ENCODE results near the gene NCAM1. TPM values are rescaled to one million over a fixed set of nuclear protein-coding genes. Genes with fewer than 3 reads are reported as not detected.
"Not testable (repeated sequence)": the region's sequence is repeated elsewhere in the genome, so short reads cannot be mapped to it uniquely, and the experiment has no call there.

The NCAM1 gene
- polyA plus RNA-seq, 5 donors = 30.1 to 47.5 (median 41.5) TPM

DNA sequence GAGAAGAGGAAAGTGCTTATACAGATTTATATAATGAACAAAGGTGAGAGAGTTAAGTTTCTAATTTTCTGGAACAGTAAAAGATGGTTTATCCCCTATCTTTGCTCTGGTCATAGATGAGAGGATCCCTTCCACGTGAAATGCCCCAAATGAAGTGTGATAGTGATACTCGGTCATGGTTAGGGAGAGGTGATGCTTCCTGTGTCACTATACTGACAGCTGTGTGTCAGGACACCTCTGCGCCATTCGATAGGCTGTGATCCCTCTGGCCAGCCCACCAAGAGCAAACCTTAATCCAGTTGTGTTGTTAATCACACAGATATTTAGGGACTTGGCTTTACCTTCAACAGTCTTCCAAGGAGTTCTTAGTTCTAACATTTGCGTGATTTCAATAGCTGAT lies 57.7 kb downstream of the NCAM1 start:
- no peak for DNase-seq

DNA sequence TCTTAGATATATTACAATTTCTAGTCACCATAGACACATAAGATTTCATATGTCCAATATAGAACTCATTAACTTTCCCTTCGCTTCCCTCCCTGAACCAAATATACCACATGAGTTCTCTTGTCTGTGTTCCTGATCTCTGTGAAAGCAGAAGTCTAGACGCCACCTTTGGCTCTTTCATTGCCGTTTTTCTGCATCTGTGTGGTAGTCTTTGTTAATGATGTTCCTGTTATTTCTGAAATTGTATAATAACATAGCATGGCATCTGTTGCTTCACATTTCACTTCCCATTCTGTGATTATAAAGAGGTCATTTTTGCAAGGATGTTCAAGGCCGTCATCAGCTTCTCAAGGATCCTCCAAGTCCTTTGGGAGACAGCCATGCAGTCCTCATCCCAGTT lies 58.5 kb downstream of the NCAM1 start:
- no peak for DNase-seq

DNA sequence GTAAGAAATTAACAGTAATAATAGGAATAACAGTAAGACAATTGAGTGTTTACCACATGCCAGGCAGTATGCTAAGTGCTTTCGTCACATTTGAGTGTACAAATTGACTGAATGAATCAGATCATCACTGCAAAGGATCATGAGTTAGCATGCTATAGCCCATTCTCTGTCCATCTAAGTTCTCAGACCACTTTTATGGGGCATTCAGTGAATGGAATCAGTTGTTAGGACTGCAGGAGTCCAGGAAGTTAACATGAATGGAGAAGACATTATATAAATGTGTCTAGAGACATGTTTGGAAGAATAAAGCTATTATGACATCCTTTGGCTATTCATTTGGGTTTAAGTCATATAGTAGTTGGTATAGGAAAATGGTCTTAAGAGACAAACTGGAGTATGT lies 59.9 kb downstream of the NCAM1 start:
- DNase-seq = no peak

DNA sequence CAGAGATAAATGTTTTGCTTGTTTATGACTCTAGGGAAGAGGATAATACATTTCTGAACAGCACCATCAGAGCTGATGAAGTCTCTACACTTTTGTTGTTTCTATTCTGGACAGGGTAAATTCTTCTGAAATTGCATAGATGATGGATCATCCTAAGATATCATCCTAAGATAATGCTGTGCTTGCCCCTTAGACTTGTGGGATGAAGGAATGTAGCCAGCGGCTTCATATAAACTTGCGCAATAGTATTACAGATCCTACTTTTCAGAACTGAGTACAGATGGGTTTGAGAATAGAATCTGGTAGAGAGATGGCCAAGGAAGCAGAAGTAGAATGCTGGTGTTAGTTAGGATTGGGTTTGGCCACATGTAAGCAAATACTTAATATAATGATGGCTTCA lies 61.0 kb downstream of the NCAM1 start:
- DNase-seq = no peak

DNA sequence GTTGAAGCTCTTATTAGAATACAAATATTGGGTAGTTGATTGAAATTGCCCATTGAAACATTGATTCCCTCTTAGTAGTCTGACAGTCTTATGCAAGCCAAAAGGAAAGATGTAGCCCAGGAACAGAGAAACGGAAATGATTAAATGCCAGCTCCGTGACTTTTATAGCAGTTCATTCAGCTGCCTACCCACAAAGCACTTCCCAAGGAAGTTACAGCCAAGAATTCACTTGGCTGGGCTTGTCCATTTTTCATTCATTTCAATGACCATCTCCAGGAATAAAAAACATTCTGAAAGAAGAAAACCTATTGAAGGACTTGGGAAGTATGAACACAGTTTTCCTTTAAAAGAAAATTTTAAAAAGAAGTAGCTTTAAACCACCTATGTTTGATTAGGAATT lies 62.0 kb downstream of the NCAM1 start:
- no peak for DNase-seq

DNA sequence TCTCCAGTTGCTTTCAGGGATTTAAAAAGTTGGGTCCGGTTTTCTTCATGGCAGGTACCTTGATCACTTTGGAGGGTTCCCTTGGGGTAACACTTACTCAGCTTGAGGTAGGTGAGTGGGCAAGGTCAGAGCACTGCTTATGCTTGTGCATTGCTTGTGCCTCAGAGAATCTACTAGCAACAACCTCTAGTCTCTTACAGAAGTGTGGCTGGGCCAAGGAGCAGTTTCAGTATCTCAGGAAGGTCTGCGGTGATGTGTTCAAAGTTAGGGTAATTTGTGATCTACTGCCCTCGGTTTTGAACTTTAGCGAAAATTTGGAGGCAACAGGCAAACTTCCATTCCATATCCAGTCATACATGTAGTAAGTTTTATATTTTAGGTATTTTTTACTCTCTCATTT lies 62.8 kb downstream of the NCAM1 start:
- DNase-seq = no peak

DNA sequence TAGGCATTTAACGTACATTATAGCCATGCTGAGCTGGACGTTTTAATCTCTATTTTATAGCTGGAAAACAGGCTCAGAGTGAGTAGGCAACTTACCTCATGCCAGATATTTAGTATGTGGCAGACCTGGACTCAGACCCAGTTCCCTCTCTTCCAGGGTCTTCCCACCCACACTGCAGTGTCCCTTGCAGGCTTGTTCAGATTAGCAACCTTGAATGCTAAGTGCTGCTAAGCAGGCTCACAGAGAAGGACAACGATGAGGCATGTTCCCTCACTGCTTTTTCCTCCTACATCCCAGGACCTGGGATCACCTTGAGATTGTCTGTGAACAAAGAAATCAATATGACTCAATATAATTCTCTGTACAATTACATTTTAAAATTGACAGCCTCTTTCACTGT lies 65.6 kb downstream of the NCAM1 start:
- no peak for DNase-seq

DNA sequence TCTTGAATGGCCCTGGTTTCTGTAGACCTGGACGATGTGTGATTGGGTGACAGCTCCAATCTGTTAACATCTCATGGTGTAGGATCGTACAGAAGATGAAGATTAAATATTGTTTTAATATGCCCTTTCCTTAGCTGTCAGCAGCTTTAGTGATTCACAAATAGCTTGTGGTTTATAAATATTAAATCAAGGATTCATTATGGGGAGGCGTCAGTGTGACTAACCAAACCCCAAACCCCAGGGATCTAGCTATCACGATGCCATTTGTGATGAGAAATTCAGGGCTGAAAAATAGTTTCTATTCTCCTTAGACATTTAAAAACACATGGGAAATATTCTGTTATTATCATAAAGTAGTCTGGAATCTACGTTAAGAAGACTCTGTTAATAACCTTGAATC lies 73.4 kb downstream of the NCAM1 start:
- DNase-seq = no peak

DNA sequence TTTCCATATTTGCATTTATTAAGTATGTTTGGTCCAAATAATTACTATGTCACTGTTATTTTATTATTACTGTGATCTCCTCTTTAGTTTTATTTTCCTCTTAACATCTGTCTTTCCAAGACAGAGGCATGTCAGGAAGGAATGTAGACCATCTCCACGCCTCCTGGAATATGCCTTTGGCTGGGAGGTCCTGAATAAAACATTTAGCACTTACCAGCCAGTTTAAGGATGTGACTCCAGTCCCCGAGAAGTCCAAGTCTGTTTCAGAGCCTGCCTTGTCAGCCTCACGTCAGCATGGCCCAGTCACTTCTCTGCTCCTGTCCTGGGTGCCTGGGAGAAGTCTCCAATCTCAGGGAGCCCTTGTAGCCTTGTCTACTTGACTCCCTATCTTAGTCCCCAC lies 74.5 kb downstream of the NCAM1 start:
- DNase-seq = no peak

DNA sequence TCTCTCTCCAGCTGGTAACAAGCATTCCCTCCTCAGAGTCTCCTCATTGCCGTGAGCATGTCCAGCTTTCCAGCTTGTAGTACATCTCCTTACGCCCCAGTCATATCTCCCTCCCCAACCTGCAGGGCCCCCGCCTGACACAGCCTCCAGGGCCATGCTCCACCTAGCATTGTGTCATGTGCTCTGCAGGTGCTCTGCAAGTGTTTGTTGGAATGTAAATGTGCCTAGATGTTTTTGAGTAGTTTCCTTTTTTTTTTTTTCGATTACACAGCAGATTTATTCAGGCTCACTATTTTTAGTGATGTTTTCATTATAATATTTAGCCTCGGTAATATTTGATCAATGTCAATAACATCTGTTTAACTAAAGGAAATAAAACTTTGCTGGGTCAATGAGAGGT lies 82.5 kb downstream of the NCAM1 start:
- DNase-seq = no peak

DNA sequence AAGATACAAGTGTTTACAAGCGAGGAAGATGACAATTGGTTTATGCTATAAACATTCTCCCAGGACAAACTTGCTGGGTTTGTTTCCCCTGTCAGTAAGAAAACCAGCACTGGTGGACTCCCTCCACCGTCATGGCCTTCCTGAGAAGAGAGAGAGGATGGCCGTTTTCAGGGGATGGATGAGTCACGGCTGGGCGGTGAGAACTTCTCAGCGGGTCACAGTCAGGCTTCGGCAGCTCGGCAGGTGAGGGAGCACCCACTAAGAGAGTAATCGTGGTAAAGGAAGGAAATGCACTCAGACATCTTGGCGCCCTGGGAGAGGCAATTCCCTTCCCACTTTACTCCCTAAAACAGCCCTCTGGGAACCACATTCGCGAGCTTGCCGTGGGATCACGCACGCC lies 83.9 kb downstream of the NCAM1 start:
- DNase-seq = no peak

DNA sequence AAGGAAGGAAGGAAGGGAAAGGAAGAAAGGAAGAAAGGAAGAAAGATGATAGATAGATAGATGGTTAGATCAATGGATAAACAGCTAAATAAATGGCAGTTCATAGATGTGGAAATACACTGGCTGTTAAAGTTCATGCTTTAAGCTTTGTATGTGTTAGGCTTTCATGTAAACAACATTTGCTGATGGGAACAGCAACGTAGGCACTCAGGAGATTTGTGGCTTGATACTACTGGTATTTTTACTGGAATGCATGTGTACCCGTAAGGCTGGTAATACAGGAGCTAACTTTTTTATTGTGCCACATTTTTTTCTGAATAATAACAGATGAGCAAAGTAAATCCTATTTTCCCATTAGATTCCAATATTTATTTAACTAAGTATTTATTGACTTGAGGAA lies 85.6 kb downstream of the NCAM1 start:
- DNase-seq = no peak

DNA sequence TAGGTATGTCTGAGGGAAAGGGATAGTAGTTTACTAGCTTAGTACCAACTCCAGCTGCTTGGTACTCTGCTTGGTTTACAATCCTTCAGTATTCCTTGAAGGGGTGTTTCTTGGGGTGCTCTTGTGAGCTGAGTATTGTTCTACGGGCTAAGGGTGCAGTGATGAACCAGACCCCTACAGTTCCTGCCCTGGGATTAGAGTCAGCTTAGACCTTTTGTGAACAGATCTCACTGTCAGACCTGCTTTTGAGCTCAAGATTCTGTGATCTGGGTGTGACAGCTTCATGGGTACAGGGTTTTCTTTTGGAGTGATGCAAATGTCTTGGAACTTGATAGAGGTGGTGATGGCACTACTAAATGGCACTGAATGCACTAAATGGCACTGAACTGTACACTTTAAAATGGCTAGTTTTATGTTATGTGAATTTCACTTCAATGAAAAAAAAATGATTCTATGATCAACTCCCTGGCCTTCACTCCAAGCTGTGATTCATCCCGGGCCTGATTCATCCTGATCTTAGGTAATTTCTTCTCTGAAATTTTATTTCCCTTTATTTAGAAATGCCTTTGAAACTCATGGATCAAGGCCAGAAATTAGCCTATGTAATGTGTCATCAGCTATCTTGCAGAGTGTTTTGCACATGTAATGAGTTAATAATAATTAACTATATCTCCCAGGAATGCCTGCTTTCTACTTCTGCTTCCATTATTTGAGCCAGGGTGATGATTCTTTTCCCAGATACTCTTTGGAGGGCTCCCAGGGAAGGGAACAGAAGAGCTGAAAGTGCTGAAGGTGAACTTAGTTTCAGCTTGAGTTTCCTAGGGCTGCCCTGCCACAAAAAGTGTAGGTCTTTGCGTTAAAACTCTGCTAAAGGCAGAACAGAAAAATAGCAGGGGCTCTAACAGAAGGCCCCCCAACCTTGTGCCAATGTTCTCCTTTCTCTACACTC lies 87.9 kb downstream of the NCAM1 start:
- DNase-seq = no peak

DNA sequence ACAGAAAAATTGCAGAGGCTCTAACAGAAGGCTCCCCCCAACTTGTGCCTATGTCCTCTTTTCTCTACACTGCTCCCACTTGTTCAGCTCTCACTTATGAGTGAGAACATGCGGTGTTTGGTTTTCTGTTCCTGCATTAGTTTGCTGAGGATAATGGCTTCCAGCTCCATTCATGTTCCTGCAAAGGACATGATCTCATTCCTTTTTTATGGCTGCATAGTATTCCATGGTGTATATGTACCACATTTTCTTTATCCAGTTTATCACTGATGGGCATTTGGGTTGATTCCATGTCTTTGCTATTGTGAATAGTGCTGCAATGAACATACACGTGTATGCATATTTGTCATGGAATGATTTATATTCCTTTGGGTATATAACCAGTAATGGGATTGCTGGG lies 91.8 kb downstream of the NCAM1 start:
- not testable (repeated sequence) for DNase-seq

DNA sequence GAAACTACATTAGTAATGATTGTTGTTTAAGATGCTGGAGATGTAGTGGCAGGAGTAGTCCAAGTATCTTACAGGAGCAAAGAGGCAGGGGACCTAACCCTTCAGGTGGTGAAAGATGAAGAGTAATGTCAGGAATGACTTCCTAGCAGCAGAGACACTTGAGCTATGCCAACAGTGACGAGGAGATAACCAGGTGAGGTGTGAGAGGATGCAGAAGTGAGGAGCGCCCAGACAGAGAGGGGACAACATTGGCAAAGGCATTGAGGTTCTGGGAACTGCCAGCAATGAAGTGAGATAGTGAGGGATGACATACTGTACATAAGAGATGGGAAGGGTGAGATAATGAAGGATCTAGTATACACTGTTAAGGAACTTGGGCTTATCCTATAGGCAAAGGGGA lies 95.8 kb downstream of the NCAM1 start:
- DNase-seq = no peak

DNA sequence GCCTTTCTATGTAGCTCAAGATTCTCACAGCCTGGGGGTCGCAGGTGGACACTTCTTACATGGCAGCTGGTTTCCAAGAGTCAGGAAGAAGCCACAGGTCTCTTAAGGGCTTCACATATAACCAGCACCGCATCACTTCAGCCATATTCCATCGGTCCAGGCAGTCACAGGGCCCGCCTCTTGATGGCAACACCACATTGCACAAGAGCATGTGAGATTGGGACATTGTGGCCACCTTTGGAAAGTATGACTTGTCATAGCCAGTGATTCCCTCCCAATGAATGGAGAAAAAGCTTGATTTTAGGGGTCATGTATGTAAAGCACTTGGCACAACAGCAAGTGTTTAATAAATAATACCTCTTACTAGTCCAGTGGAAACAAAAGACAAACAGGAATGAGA lies 98.3 kb downstream of the NCAM1 start:
- no peak for DNase-seq

DNA sequence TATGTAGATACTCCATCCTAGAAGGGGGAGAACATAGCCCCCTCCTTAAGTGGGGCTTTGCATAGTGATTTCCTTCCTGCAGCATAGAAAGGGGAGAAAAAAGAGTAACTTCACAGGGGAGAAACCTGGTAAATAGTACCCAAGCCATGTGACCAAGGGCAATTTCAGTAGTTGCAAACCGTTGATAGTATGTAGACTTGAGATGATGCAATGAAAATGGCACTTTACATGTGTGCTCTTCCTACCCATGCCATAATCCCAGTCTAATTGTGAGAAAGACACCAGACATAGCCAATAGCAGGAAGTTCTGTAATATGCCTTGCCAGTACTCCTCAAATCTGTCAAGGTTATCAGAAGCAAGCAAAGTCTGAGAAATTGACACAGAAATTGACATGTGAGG lies 104.1 kb downstream of the NCAM1 start:
- DNase-seq = no peak

DNA sequence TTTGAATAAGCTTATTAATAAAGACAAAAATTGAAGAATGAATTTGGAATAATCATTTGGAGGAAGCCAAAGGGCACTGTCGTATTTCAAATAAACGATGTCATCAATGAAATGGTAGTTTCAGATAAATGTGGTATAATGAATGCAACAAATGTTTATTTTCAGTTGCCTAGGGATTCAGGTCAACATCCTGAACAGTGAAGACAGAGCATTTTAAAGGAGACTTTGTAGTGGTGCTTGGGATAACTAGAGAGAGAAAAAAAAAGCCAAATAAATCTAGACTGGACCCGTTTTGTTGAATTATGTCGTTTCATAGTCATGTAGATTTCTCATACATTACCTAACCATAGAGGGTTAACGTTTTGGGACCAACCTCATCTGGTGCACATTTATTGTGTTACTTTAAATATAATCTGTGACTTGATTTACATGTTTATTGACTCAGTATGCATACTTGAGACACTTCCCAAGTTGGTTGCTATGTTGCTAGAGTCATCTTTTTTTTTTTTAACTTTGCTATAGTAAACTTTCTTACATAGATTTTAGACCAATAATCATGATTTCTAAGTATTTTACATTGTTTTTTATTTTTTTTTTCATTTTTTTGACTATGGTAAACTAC lies 111.1 kb downstream of the NCAM1 start:
- no peak for DNase-seq

DNA sequence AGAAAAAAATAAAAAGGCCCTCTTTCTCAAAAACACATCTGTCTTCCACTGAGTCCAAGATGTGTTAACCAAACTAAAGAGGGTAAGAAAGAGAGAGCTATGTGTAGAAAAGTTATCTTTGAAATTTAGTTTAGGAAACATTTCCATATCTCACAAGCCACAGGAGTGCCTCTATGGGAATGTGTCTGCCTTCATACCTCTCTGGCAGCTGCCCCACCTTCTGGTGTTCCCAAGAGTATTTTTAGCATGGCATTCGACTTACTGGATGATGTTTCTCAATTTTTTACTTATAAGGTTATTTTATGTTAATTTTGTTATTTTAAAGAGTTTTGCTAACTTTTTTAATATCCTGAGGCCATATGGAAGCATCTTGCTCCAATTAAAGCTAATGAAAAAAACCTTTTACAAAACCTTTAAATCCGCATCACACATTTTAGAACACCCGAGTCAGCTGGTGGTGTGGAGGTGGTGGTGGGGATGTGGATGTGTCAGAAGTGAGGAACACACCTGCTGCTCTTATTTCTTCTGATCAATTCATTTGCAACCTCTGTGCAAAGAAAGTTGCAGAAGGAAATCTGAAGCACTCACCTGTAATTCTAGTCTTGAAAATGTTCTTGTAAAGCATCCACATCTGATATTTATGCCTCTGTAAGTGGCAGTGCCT lies 112.2 kb downstream of the NCAM1 start:
- DNase-seq = no peak

DNA sequence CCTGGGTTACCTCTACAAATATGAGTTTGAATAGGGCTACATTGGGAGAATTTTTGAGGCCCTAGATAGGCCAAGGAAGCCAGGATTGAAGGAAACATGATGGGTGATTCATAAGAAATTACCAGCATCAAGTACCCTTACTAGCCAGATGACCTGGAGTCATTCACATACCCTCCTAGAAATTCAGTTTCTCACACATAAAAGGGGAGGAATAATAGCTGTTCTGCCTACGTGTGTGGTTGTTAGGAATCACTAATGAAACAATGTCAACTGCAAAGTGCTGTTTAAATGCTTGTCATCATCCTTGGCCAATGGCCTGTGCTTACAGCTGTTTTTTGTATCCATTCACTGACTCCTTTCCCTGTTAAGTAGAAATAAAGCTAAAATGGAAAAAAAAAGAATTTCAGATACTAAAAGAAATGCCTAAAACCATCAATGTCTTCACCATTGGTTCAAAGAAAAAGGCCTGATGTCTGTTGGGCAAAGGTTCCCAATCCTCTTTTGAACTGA lies 114.4 kb downstream of the NCAM1 start:
- no peak for DNase-seq

DNA sequence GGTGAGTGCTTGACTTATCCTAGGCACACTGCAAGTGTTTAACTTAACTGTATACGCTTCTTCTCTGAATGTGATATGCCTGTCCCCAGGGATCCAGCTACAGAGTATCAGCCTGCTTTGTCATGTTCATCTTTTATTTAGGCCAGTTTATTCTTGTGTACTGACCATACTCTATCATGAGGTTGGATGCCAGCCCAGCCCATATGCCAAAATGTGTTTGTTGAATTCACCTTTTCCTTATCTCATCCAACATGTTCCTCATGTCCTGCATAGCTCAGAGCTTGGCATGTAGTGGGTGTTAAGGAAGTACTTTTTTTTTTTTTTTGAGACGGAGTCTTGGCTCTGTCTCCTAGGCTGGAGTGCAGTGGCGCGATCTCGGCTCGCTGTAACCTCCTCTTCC lies 116.2 kb downstream of the NCAM1 start:
- no peak for DNase-seq

DNA sequence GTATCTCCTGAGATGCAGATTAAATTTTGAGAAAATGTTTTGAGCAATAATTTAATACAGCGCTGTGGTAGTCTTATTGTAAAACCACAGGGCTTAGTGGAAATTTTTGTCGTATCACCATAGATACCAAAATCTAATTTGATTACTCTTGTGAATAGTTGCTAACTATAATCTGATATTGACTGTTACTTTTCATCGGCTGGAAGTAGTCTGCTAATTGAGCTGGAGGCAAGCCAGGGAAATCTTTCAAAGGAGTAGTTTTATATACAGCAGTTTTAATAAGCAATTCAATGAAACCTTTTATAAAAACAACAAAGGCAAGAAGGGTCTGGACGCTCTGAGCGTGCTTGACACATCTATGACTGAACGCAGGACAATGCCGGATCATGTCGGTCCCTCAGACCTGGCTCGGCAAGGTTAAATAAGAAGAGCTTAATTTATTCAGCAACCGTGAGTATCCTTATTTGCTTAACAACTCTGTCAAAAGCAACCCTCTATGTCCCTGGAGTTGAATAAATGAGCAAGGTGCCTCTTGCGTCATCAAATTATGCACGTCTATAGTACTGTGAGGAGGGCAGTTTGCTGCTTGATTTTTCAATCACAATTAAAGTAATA lies 121.2 kb downstream of the NCAM1 start:
- no peak for DNase-seq

All from right lung (tissue), 5 donors.